Activated naive CD4-positive, alpha-beta T cell treated with anti-CD3 and anti-CD28 coated beads, Interleukin-2, amount 50 U/mL, for 24 hours (primary cell): ENCODE measurements around the gene ST6GAL2.

Experiments used
- H3K27ac Mint-ChIP-seq: one replicate; pipeline ENCODE4 v1.8.0; 2021; ENCODE audit warnings: mild to moderate bottlenecking, mixed read lengths
- H3K27me3 Mint-ChIP-seq: one replicate; pipeline ENCODE4 v1.8.0; 2021; ENCODE audit warnings: mixed read lengths
- H3K36me3 Mint-ChIP-seq: one replicate; pipeline ENCODE4 v1.8.0; 2021; ENCODE audit warnings: mixed read lengths
- H3K4me1 Mint-ChIP-seq: one replicate; pipeline ENCODE4 v1.8.0; 2021; ENCODE audit warnings: mixed read lengths
- H3K4me3 Mint-ChIP-seq: one replicate; pipeline ENCODE4 v1.8.0; 2021; ENCODE audit warnings: mild to moderate bottlenecking, mixed read lengths
- H3K9me3 Mint-ChIP-seq: one replicate; pipeline ENCODE4 v1.8.0; 2021; ENCODE audit warnings: mixed read lengths

ST6GAL2 gene

DNA sequence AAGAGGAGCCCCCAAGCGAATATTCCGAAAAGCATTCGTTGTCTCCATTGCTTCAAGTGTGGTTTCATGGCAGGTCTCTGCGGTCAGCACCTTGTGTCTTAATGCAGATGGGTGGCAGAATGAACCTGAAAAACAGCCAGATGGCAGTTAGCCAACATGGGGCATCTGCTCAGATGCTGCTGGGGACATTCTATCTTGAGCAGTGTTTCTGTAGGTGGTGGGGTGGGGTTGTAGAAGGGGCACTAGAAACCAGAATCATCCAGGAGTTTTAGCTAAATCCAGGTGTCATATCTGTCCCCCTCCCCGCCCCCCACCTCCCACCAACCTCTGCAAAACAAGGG lies 42.1 kb downstream of the ST6GAL2 start:
- H3K4me3 Mint-ChIP-seq, result no peak overlapping the region
- no peaks in the 10 kb centered on the region for H3K36me3 Mint-ChIP-seq
- no peaks in the 10 kb centered on the region for H3K9me3 Mint-ChIP-seq
- no peaks in the 10 kb centered on the region for H3K27me3 Mint-ChIP-seq
- H3K27ac Mint-ChIP-seq, result no peak overlapping the region
- H3K4me1 Mint-ChIP-seq, result no peaks in the 10 kb centered on the region

DNA sequence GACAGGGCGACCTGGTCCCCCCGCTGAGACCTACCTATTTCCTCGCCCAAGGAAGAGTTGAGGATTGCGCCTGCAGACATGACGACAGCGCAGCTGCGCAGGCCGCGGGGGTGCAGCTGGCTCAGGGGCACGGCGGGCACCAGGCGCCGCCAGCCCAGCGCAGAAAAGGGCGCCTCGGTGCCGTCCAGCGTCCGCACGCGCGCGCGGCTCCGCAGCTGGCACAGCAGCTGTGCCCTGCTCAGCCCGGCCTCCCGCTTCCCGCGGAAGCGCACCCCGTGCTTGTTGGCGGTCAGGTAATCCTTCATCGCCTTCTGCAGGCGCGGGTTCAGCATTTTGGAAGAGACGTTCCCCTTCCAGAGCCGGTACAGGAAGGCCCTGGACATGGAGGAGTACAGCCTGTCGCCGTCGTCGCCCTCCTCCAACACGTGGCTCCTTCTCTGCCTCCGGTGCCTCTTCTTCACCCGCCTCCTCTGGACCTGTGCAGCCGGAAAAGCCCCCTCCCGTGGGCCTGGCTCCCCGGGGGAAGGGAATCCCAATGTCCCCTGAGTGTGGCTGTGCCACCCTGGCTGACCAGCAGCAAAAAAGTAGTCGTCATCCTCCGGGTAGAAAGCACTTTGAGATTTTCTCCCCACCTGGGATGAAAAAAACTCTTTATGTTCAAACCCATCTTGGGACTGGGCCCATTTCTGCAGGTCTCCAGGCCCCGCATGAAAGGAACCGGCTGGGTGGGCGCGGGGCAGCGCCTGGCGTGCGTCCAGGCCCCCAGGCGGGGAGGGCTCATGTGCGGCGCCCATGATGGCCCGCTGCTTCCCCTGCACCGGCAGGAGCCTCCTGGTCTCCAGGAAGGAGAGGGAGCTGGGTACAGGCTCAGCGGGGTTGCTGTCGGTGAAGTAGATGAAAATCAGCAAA lies 42.7 kb downstream of the ST6GAL2 start:
- Mint-ChIP-seq H3K9me3 (no peaks in the 10 kb centered on the region), H3K4me3 (no peak overlapping the region), H3K27me3 (no peaks in the 10 kb centered on the region), H3K36me3 (no peaks in the 10 kb centered on the region), H3K27ac (no peak overlapping the region), H3K4me1 (no peaks in the 10 kb centered on the region)

DNA sequence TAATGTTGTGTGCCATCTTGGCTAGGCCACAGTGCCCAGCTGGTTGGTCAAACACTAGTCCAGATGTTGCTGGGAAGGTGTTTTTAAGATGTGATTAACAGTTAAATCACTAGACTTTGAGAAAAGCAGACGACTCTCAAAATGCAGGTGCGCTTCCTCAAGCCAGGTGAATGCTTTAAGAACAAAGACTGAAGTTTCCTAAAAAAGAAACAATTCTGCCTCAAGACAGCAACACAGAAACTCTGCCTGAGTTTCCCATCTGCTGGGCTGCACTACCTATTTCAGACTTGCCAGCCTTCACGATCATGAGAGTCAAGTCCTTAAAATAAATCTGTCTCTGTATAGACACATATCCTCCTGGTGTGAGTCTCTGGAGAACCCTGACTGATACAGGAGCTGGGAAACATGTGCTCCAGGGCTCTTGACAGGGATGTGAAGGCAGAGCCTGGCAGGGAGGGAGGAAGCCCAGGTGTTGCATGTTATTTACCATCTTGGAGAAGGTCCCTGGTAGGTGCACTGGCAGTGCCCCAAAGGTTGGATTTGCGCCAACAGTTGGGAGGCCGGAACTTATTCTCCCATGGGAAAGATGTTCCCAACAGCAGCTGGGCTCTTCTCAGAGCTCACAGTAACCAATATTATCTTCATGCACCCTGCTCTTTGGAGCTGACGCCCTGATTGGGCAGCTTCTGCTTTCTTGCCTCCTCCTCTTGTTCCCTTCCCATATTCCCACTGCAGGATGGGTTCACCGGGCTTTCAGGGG lies 43.9 kb downstream of the ST6GAL2 start:
- Mint-ChIP-seq H3K27ac (no peak overlapping the region), H3K27me3 (no peaks in the 10 kb centered on the region)

DNA sequence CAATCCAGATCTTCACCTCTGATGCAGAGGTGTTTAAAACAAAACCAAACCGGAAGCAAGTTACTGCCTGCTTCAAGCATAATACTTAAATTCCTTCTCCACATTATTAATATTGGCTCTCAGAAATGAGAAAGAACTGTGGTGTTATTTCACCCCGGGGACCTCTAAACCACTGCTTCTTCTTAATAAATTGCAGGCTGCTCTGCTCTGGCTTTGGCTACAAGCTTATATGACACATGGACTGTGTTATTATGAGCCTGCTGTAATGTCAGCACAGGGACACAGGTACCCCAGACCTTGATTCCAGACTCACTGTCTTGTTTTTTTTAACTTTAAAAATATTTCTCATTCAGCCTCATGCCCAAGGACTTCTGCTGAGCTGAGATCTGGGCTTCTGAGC lies 45.1 kb downstream of the ST6GAL2 start:
- Mint-ChIP-seq H3K4me3 (no peak overlapping the region), H3K4me1 (no peaks in the 10 kb centered on the region), H3K27ac (no peak overlapping the region), H3K36me3 (no peaks in the 10 kb centered on the region), H3K9me3 (no peaks in the 10 kb centered on the region), H3K27me3 (no peaks in the 10 kb centered on the region)

More for the DNA sequence above, 43.9 kb downstream of the ST6GAL2 start:
- no peaks in the 10 kb centered on the region for H3K9me3 Mint-ChIP-seq
- H3K4me3 Mint-ChIP-seq, result no peak overlapping the region
- H3K4me1 Mint-ChIP-seq, result no peaks in the 10 kb centered on the region
- H3K36me3 Mint-ChIP-seq, result no peaks in the 10 kb centered on the region

DNA sequence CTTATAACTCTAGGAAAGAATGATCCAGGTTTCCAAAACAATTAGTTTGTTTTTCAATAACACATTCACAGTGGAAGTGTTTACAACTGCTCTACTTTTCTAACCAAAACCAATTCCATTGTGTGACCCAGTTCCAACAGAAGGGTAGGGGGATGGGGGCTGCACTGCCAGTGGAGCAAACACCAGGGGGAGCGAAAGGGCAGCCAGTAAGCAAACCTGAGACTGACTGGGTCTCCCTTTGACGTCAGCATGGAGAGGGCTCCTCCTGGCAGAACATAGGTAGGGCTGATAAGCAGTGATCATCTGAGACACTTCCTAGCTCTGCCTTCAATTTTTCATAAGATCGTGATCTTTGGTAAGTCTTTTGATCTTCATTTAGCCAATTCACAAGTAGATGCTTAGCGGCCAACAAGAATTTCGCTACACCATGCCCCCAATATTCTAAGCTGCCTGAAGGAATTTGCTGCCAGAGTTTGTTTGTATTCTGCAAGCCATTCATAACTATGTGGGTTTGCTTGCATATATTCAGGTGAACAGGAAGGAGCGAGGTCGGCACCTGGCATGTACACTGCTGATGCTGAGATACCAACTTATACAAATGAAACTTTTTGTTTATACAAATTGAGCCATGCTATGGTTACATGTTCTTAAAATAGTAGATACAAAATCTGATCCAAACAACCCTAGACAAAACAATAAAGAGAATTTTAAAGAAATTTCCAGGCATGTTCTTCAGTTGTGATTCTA lies 45.9 kb downstream of the ST6GAL2 start:
- Mint-ChIP-seq H3K27me3 (no peaks in the 10 kb centered on the region), H3K27ac (no peak overlapping the region), H3K9me3 (no peaks in the 10 kb centered on the region), H3K36me3 (no peaks in the 10 kb centered on the region), H3K4me1 (no peaks in the 10 kb centered on the region), H3K4me3 (no peak overlapping the region)

DNA sequence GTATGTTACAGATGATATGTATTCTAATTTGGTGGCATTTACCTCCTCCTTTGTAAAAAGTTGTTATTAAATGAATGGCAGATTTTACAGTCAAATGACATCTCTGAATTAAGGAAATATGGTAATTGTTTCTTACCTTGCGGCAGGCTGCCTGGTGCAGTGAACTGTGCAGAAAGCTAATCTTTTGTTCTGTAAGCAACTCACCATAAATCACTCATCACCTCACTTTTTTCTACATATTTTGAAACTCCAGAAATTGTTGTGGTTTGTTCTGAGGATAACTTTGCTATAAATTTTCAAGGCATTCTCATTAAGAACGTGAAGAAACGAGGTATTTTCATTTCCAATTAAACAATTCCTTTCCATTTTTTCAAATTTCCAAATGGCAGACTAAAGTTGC lies 52.7 kb downstream of the ST6GAL2 start:
- Mint-ChIP-seq H3K4me3 (no peak overlapping the region), H3K27ac (no peak overlapping the region), H3K4me1 (no peaks in the 10 kb centered on the region), H3K9me3 (no peaks in the 10 kb centered on the region), H3K36me3 (no peaks in the 10 kb centered on the region), H3K27me3 (peaks cover 2% of the 10 kb centered on the region)

DNA sequence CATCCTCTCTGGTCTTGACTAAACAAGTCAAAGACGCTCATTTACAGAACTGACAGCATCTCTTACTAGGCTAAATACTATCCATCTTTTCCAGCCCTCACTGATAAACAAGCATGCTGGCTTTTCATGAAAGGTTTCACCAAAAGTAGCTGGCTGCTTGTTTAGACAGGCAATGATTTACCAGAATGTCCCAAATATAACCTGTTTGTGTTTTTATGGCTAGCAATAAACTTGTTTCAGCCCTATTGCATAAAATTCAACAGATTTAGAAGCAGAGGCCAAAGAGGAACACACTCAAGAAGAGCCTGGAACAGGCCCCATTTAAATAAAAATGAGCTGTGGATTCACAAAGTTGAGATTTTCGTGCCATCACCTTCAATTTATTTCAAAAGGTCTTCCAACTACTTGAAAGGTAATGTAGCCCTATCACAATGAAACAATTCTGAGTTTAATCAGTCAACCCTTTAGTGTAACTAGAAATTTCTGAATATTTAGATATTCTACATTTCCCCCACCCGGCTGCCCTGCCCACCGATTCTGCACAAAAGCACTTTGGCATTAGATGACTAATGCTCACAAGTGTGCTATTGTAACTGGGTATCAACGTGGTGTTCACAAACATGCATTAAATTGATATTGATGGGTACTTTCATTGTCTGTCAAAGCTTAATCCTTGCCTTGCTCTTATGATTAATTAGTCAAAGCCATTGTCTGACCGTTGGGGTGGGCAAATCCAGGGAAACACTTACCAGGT lies 54.0 kb downstream of the ST6GAL2 start:
- Mint-ChIP-seq H3K27me3 (peaks cover 2% of the 10 kb centered on the region), H3K4me1 (no peaks in the 10 kb centered on the region), H3K27ac (no peak overlapping the region), H3K9me3 (no peaks in the 10 kb centered on the region), H3K4me3 (no peak overlapping the region), H3K36me3 (no peaks in the 10 kb centered on the region)

DNA sequence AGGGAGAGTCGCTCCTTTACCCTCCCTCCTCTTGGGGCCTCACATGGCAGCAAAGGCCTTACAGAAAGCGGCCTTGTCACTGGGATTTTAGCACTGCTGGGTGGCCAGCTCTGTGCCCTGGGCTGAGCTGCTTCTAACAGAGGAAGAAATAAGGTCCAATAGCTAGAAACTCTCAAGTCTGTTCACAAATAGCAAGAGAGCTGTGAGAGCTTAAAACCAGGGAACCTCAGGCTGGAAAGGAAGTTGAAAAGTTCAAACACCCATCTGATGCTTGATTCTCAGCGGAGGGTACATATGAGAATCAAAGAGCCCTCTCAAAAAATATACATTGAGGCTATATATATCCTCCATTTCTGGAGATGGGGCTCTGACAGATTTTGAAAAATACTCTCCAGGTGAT lies 54.7 kb downstream of the ST6GAL2 start:
- Mint-ChIP-seq H3K36me3 (no peaks in the 10 kb centered on the region), H3K27ac (no peak overlapping the region), H3K4me3 (no peak overlapping the region), H3K4me1 (no peaks in the 10 kb centered on the region), H3K9me3 (no peaks in the 10 kb centered on the region), H3K27me3 (peaks cover 2% of the 10 kb centered on the region)

DNA sequence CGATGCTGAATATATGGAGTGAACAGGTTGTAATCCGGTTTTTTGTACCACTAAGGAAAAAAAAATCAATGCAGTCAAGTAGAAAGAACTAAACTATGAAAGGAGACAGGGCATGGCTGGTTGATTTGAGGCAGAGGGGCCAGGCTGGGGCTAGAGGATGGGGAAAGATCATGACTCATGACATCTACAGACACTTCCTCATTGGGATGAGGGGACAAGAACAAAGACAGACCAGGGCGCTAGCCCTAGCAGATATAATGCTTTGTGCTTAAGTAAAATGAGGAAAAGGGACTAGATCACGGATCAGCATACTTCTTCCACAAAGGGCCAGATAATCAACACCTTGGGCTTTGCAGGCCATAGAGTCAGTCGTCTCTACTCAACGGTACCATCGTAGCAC lies 55.8 kb downstream of the ST6GAL2 start:
- no peaks in the 10 kb centered on the region for H3K4me1 Mint-ChIP-seq

DNA sequence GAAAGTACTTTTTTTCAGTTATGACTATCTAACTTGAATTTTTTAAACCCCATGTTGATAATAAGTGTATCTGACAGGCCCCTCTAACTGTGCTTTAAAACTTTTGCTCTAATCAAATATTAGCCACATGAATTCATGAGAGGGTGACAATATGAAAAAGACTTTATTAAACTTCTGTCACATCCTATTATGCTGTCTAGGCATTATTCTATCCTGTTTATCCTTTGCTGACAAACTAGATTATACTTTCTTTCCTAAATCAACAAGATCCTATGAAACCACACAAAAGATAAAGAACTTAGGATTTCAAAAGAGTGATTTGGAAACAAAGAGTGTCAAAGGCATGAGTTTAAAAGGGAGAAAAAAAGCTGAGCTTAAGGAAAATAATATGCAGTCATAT lies 57.8 kb downstream of the ST6GAL2 start:
- H3K27me3 Mint-ChIP-seq, result peaks cover 1% of the 10 kb centered on the region
- H3K4me3 Mint-ChIP-seq, result no peak overlapping the region
- no peaks in the 10 kb centered on the region for H3K4me1 Mint-ChIP-seq
- H3K36me3 Mint-ChIP-seq, result no peaks in the 10 kb centered on the region
- no peak overlapping the region for H3K27ac Mint-ChIP-seq
- peaks cover 7% of the 10 kb centered on the region for H3K9me3 Mint-ChIP-seq

More for the DNA sequence above, 55.8 kb downstream of the ST6GAL2 start:
- Mint-ChIP-seq H3K27me3 (peaks cover 2% of the 10 kb centered on the region), H3K36me3 (no peaks in the 10 kb centered on the region), H3K9me3 (peaks cover 2% of the 10 kb centered on the region), H3K4me3 (no peak overlapping the region), H3K27ac (no peak overlapping the region)

DNA sequence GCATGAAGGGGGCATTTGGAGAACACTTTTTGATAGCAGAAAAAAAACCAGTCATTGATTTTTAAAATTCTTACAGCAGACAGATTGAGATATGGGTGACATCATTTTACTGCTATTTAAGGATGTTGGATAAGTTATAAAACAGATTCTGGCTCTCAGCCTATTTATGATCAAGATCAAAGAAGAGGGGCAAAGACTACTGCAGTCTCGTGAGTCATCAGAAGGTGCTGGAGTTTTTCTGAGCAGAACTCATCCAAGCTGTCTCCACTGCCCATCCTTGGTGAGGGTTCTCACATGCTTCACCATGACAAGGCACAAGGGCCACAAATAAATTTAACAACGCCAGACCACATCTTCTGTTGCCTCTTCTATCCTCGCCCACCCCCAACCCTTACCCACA lies 58.8 kb downstream of the ST6GAL2 start:
- H3K36me3 Mint-ChIP-seq, result no peaks in the 10 kb centered on the region
- no peak overlapping the region for H3K27ac Mint-ChIP-seq
- H3K4me3 Mint-ChIP-seq, result no peak overlapping the region
- peaks cover 1% of the 10 kb centered on the region for H3K27me3 Mint-ChIP-seq
- peaks cover 7% of the 10 kb centered on the region for H3K9me3 Mint-ChIP-seq
- no peaks in the 10 kb centered on the region for H3K4me1 Mint-ChIP-seq

DNA sequence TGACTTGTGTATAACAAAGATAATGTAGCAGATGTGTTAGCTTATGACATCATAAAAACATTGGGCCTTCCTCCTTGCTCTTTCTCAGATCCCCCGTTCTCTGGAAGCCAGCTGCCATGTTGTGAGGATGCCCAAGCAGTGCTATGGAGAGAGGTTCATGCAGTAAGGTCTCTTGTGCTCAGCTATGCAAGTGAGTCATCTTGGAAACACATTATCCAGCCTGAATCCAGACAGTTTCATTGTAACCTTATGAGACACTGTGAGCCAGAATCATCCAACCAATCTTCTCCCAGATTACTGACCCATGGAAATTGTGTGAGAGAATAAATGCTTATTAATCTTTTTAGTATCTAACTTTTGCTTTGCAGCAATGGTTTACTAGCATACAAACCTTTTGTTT lies 60.8 kb downstream of the ST6GAL2 start:
- no peak overlapping the region for H3K27ac Mint-ChIP-seq
- no peak overlapping the region for H3K4me3 Mint-ChIP-seq
- H3K4me1 Mint-ChIP-seq, result no peaks in the 10 kb centered on the region
- no peaks in the 10 kb centered on the region for H3K36me3 Mint-ChIP-seq
- peaks cover 1% of the 10 kb centered on the region for H3K27me3 Mint-ChIP-seq
- H3K9me3 Mint-ChIP-seq, result peaks cover 7% of the 10 kb centered on the region

DNA sequence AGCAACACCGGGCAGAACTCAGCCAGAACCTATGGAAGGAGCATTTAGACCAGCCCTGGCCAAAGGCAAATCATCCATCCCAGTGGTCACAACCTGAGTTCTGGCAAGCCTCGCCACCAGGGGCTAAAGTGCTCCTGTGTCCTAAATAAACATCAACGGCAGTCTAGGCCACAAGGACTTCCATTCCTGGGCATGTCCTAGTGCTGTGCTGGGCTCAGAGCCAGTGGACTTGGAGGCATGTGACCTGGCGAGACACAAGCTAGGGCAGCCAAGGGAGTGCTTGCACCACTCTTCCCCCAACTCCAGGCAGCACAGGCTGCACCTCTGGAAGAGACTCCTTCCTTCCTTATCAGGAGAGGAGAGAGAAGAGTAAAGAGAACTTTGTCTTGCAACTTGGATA lies 69.0 kb downstream of the ST6GAL2 start:
- Mint-ChIP-seq H3K4me1 (no peaks in the 10 kb centered on the region), H3K36me3 (no peaks in the 10 kb centered on the region), H3K9me3 (no peaks in the 10 kb centered on the region), H3K27ac (no peak overlapping the region), H3K4me3 (no peak overlapping the region), H3K27me3 (peaks cover 3% of the 10 kb centered on the region)

DNA sequence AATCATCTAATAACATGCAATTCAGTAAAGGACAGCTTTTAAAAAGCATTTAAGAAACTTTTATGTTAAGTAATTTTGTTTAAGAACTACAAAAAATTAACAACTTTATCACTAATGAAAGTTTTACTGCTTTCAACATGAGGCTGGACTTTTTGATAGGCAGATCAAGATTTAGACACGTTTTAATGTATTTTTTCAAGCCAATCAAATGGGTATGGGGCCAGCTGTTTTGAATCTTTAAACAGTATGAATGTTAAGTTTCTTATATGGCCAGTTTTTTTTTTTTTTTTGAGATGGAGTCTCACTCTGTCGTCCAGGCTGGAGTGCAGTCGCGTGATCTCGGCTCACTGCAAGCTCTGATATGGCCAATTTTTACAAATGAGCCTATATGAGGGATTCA lies 73.1 kb downstream of the ST6GAL2 start:
- H3K9me3 Mint-ChIP-seq, result no peaks in the 10 kb centered on the region
- no peaks in the 10 kb centered on the region for H3K36me3 Mint-ChIP-seq
- no peaks in the 10 kb centered on the region for H3K4me1 Mint-ChIP-seq
- no peak overlapping the region for H3K4me3 Mint-ChIP-seq
- H3K27ac Mint-ChIP-seq, result no peak overlapping the region
- H3K27me3 Mint-ChIP-seq, result peaks cover 5% of the 10 kb centered on the region

DNA sequence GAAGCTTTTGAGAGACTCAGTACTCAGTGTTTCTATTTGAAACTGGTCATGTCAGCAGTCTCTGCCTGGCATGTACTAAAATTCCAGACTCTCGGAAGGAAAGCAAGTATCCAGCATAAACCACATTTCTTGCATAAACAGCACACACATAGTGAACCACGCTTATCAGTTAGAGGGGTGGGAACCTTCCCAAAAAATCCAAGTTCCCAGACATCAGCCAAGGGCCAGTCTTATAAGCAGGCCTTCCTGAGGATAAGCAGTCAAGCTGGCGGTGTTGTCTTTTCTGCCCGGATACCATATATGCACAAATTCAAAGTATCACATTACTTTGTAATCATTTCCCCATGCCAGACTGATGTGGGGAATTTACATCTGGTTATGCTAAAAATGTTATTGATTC lies 73.6 kb downstream of the ST6GAL2 start:
- H3K4me3 Mint-ChIP-seq, result no peak overlapping the region
- H3K4me1 Mint-ChIP-seq, result no peaks in the 10 kb centered on the region
- peaks cover 5% of the 10 kb centered on the region for H3K27me3 Mint-ChIP-seq
- H3K9me3 Mint-ChIP-seq, result no peaks in the 10 kb centered on the region
- no peak overlapping the region for H3K27ac Mint-ChIP-seq
- no peaks in the 10 kb centered on the region for H3K36me3 Mint-ChIP-seq
